Stimulated activated naive CD8-positive, alpha-beta T cell treated with anti-CD3 and anti-CD28 coated beads, Interleukin-15, amount 100 ng/mL, for 72 hours (primary cell): ENCODE data around the gene COPB1.
A peak's percentile ranks its signal among the peaks of the same experiment; 100 is the strongest.

Experiments used
- ATAC-seq: fragments of 150-1000 bp; cut with Tn5 transposase; 2 replicates; pipeline ENCODE4 v1.10.0; 2021; ENCODE audit warnings: mild to moderate bottlenecking, moderate library complexity
- DNase-seq, 2 donors: peaks; one replicate each; pipeline ENCODE4 v3.0.0; 2021 to 2022
- H3K27ac Mint-ChIP-seq, 2 donors: one replicate each; pipeline ENCODE4 v1.8.0; 2022; ENCODE audit warnings: mild to moderate bottlenecking in 2 of 2, mixed read lengths in 2 of 2, moderate library complexity in 2 of 2
- H3K27me3 Mint-ChIP-seq: one replicate; pipeline ENCODE4 v1.8.0; 2022; ENCODE audit warnings: mixed read lengths
- H3K4me1 Mint-ChIP-seq: one replicate; pipeline ENCODE4 v1.8.0; 2022; ENCODE audit warnings: mild to moderate bottlenecking, mixed read lengths
- H3K4me3 Mint-ChIP-seq, 2 donors: one replicate each; pipeline ENCODE4 v1.8.0; 2022; ENCODE audit warnings: mild to moderate bottlenecking in 2 of 2, mixed read lengths in 2 of 2, moderate library complexity in 1 of 2
- H3K9me3 Mint-ChIP-seq, 2 donors: one replicate each; pipeline ENCODE4 v1.8.0; 2022; ENCODE audit warnings: mixed read lengths in 2 of 2

COPB1 gene

GRCh38 chr11:14422052-14422813 is 77.4 kb downstream of the COPB1 start:
- DNase-seq: no peak
- Mint-ChIP-seq H3K27me3 (no peaks in the 10 kb centered on the region), H3K27ac (no peak overlapping the region), H3K4me3 (no peak overlapping the region), H3K4me1 (peaks cover 10% of the 10 kb centered on the region), H3K9me3 (no peaks in the 10 kb centered on the region)
- no peak for ATAC-seq

DNA sequence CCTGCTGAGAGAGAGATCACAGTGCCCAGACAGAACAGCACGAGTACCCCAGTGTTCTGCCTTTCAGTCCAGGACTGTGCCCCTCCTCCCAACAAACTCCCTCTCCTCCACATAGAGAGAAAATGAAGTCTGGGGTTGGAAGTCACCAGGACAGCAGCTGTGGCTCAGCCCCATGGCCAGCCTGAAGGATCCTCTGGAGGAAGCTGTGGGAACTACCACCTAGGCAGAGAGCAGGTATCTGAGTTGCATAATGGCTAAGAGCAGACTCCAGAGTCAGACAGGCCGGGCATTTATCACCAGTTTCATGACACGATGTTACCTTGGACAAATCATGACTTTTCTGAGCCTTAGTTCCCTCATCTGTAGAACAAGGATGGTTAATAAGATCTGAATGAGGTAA is 79.4 kb downstream of the COPB1 start:
- peak overlapping the region in 1 of 2 donors; percentile 19 for H3K27ac Mint-ChIP-seq
- H3K9me3 Mint-ChIP-seq: no peaks in the 10 kb centered on the region
- H3K4me1 Mint-ChIP-seq: peaks cover 28% of the 10 kb centered on the region
- DNase-seq: no peak
- no peaks in the 10 kb centered on the region for H3K27me3 Mint-ChIP-seq
- no peak overlapping the region for H3K4me3 Mint-ChIP-seq
- ATAC-seq: no peak

DNA sequence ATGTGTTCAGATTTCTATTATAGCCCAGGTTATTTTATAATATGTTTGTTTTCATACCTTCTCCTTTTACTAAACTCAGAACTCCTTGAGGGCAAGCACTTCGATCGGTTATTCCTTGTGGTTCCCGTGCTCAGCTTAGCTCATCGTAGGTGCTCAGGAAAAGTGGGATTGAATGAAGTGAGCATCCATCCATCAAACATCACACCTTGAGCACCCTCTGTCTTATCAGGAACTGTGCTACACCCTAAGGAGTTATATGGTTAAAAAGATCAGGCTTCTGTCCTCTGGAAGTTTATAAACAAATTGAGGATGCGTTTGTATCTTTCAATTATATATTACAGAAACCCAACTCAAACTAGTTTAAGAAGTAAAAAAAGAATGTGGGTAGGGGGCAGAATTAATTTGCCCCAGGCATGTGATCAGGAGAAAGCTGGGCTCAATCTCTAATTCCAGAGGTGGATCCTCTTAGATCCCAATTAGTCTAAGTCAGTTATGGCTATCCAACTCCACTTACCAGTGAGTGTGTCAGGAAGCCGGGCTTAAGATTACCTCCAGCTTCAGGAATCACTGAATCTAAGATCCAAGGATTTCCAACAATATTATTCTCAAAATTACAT is 80.7 kb downstream of the COPB1 start:
- no peaks in the 10 kb centered on the region for H3K27me3 Mint-ChIP-seq
- H3K9me3 Mint-ChIP-seq: no peaks in the 10 kb centered on the region
- no peak overlapping the region for H3K27ac Mint-ChIP-seq
- H3K4me3 Mint-ChIP-seq: no peak overlapping the region
- no peak for DNase-seq
- H3K4me1 Mint-ChIP-seq: peaks cover 41% of the 10 kb centered on the region
- ATAC-seq: no peak

DNA sequence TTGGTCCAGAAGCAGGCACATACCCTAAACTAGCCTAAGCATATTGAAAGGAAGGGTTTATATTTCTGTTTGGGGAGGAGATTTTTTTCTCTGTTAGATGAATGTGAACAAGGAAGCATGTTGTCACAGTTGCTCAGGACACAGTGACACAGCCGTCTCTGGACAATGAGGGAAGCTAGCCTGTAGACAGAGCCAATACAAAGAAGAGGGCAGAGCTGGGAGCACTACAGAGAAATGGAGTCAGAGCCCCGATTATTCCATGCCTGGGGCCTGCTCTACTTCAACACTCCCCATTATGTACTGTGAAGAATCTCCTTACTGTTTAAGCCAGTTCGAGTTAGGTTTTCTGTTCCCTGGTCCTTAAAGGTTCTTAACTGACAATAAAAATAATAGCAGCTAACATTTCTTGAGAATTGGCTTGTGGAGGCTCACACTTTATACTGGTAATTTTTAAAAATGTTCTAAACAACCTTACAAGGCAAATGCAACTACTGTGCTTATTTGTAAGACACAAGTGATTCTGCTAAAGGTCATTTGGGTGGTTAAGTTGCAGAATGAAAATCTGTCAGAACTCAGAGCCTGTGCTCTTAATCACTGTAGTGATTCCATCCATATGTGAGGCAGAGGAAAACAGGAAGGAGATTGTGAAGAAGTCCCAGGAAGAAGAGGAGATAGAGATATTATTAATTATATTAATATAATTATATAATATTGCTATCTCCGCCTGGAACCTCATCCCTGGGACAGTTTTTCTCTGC is 81.8 kb downstream of the COPB1 start:
- Mint-ChIP-seq H3K27ac (no peak overlapping the region), H3K4me3 (no peak overlapping the region), H3K4me1 (peaks cover 52% of the 10 kb centered on the region), H3K9me3 (no peaks in the 10 kb centered on the region), H3K27me3 (no peaks in the 10 kb centered on the region)
- ATAC-seq (no peak), DNase-seq (no peak)

GRCh38 chr11:14417186-14417585 is 82.4 kb downstream of the COPB1 start:
- H3K4me1 Mint-ChIP-seq: peaks cover 58% of the 10 kb centered on the region
- no peak overlapping the region for H3K27ac Mint-ChIP-seq

DNA sequence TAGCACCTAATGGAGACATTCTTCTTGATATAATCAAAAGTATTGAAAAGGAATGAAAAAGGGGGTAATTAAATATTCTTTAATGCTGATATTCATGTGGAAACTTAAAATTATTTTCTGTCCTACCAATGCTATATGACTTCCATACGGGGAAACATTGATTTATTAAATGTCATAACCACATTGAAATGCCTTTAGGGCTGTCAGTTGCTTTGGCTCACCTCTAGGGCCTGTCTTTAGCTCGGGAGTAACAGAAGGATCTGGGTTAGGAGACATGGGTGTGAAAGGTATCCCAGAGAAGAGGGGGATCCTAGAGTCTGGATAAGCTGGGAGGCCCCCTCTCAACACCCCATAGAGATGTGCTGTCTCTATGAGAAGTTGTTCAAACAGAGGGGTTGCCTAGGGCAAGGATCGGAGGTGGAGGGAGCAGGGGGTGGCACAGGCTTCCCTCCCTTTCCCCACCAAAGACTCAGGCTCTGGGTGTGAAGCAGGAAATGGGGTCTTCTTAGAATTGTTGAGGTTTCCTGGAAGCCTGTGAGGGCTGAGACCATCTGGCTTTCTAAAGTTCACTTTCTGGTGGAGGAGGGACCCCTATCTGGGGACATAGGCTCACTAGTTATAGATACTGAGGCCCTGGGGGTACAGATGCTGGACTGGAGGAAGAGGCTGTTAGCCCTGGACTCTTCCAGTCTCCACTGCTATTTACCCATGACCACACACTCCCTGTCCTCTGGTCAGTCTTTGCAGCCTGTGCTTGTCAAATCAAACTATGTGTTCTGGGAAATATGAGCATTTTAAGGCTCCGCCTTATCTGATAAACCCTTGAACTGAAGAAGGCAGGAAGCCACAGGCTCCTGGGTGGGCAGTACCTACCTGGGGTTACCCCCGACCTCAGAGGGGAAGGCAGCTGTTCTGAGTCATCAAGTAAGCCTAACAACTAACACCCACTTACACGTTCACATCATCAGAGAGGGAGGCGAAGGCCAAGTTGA is 84.8 kb downstream of the COPB1 start:
- Mint-ChIP-seq H3K27ac (peak overlapping the region; percentile 91 to 96), H3K4me3 (peak overlapping the region; percentile 63 to 82), H3K27me3 (no peaks in the 10 kb centered on the region), H3K4me1 (peaks cover 82% of the 10 kb centered on the region), H3K9me3 (no peaks in the 10 kb centered on the region)
- ATAC-seq: peak; percentile 98
- peak; percentile 80 to 91 for DNase-seq

More at GRCh38 chr11:14417186-14417585, 82.4 kb downstream of the COPB1 start:
- no peak for ATAC-seq
- no peaks in the 10 kb centered on the region for H3K9me3 Mint-ChIP-seq
- no peaks in the 10 kb centered on the region for H3K27me3 Mint-ChIP-seq
- no peak overlapping the region for H3K4me3 Mint-ChIP-seq
- no peak for DNase-seq

DNA sequence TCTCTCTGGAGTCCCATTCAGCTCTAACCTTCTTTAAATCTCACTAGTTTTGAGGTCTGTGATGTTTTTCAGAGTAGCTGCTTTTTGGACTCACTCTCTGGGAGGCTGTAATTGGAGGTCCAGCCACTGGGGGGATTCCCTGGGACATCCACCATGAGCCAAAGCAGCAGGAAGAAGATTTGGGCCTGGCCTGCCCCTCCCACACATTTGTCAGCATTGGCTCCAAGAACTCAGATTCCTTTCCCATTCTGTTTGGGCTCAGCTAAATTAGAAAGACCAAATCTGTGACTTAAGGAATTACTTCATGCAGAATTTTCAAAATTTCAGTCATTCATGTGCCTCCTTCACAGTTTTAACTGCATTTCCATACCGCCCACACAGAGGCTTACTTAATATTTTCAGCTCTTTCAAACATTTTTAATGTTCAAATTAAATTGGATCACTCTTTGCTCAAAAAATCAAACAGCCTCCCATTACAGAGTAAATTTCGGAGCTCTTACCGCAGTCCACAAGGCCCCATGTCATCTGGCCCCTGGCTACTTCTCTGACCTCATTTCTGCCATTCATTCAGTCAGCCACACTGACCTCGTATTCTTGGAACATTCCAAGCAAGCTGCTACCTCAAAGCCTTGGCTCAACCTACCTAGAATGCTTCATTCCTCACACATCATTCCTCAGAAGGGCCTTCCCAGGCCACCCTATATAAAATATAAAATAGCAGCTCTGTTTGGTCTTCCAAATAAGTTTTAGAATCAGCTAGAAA is 86.1 kb downstream of the COPB1 start:
- DNase-seq (peak in 1 of 2 donors; percentile 27), ATAC-seq (no peak)
- Mint-ChIP-seq H3K4me1 (peaks cover 89% of the 10 kb centered on the region), H3K27me3 (no peaks in the 10 kb centered on the region), H3K9me3 (no peaks in the 10 kb centered on the region), H3K27ac (peak overlapping the region in 1 of 2 donors; percentile 12), H3K4me3 (peak overlapping the region; percentile 36 to 44)

DNA sequence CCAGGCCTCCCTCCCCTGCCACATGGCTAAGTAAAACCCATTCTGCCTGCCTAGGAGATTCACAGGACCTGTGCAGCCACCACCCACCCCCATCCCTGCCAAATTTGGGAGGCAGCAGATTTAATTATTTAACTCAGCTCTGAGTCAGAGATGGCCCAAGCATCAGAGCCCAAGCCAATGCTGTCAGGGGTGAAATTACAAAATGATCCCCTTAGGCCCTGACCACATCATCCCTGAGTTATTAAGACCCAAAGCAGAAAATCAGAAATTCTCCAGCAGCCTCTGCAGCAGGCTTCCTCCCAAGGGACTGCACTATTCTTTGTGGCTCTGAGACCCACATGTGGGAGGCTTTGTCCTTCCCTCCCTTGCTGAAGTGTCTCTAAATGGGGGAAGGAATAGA is 87.8 kb downstream of the COPB1 start:
- DNase-seq (no peak), ATAC-seq (no peak)
- Mint-ChIP-seq H3K4me1 (peaks cover 74% of the 10 kb centered on the region), H3K9me3 (no peaks in the 10 kb centered on the region), H3K27me3 (no peaks in the 10 kb centered on the region), H3K4me3 (no peak overlapping the region), H3K27ac (peak overlapping the region in 1 of 2 donors; percentile 36)

GRCh38 chr11:14409891-14410290 is 89.7 kb downstream of the COPB1 start:
- ATAC-seq: no peak
- H3K27ac Mint-ChIP-seq: peak overlapping the region in 1 of 2 donors; percentile 86
- H3K9me3 Mint-ChIP-seq: no peaks in the 10 kb centered on the region
- peaks cover 57% of the 10 kb centered on the region for H3K4me1 Mint-ChIP-seq
- no peak for DNase-seq
- H3K27me3 Mint-ChIP-seq: no peaks in the 10 kb centered on the region
- H3K4me3 Mint-ChIP-seq: no peak overlapping the region

DNA sequence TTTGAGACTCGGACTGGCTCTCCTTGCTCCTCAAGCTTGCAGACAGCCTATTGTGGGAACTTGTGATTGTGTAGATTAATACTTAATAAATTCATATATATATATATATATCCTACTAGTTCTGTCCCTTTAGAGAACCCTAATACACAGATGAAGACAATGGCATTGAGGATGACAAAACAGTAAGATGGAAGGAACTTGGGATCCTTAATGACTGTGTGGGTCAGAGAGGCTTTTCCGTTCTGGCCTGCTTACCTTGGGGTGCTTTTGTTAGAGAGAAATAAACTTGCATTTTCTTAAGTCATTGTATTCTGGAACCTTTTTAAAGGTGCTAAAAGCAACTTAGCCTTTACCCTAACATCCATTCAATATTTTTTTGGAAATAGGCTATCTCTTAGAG is 91.0 kb downstream of the COPB1 start:
- DNase-seq (no peak), ATAC-seq (no peak)
- Mint-ChIP-seq H3K9me3 (no peaks in the 10 kb centered on the region), H3K27ac (no peak overlapping the region), H3K4me1 (peaks cover 45% of the 10 kb centered on the region), H3K27me3 (no peaks in the 10 kb centered on the region), H3K4me3 (no peak overlapping the region)
